K562 (cell line): ENCODE data around the gene NAV2. TPM values are rescaled to one million over a fixed set of nuclear protein-coding genes. Genes with fewer than 3 reads are reported as not detected.

Source experiments
- CCNT2 ChIP-seq: IDR thresholded peaks from 2 replicates; pipeline ENCODE4 v1.6.1; 2011; ENCODE audit warnings: borderline replicate concordance, low read depth, mild to moderate bottlenecking, moderate library complexity, mixed read lengths, low read length; ENCODE audit not compliant: insufficient read length; ENCODE audit errors: extremely low read depth
- CEBPZ ChIP-seq: fragments of 150-350 bp; IDR thresholded peaks from 2 replicates; pipeline ENCODE4 v1.6.1; 2014; ENCODE audit warnings: low read depth, mild to moderate bottlenecking, low read length, borderline replicate concordance
- FOSL1 ChIP-seq: fragments of 200-800 bp; sonication (Bioruptor generic); conservative IDR thresholded peaks from 2 replicates; pipeline ENCODE4 v1.6.1; 2016; ENCODE audit warnings: missing genetic modification characterization, missing compliant biosample characterization
- PRDM10 ChIP-seq: fragments of 450-650 bp; IDR thresholded peaks from 2 replicates; pipeline ENCODE4 v1.6.1; 2018; ENCODE audit not compliant: partially characterized antibody
- ZNF644 ChIP-seq: fragments of 200-800 bp; sonication (Bioruptor generic); IDR thresholded peaks from 2 replicates; pipeline ENCODE4 v1.6.1; 2016; ENCODE audit warnings: low read depth, missing genetic modification characterization, missing compliant biosample characterization
- polyA plus RNA-seq, 8 experiments: library from polyadenylated mRNA; depleted of rRNA in 4 of 8; stranded (reverse) in 5 of 8; unstranded in 3 of 8; fragments of >200 nt; fragmentation: Nextera tagmentation in 2 of 8; fragmentation: Illumina TruSeq in 1 of 8; extraction: Ambion mirVana in 2 of 8; extraction: Trizol in 1 of 8; gene quantifications; 2 replicates each; pipeline versions ENCODE4 v1.2.1 to v1.2.3, GENCODE V29; 2011 to 2014; ENCODE audit warnings: inconsistent platforms in 1 of 8, missing spikeins in 1 of 8
- total RNA-seq, 7 experiments: library from RNA; depleted of rRNA in 6 of 7; stranded (reverse); fragments of >200 nt in 6 of 7; fragmentation: Illumina TruSeq in 2 of 7; extraction: Trizol in 2 of 7; gene quantifications; 2 replicates each; pipeline versions ENCODE4 v1.2.1 to v1.2.3, GENCODE V29; 2011 to 2021; ENCODE audit warnings: low replicate concordance in 1 of 7

The NAV2 gene
- total and polyA plus RNA-seq, 9 of the 15 experiments (the other 6 are each of a cell fraction or from before 2014, with no cell fraction given) = 0.03 to 0.35 (median 0.05) TPM

GRCh38 chr11:19934828-19935259 lies 222.2 kb downstream of the NAV2 start (continued):
- TF ChIP-seq PRDM10 = peak; percentile 25
- no peak for TF ChIP-seq CCNT2
- no peak for TF ChIP-seq ZNF644 (tag)
- TF ChIP-seq FOSL1 (tag) = peak; percentile 31; the same call in 1 of the 2 replicates
- no peak for TF ChIP-seq CEBPZ
